ENCODE results near the gene ADGRB3.
"Not testable (repeated sequence)": the region's sequence is repeated elsewhere in the genome, so short reads cannot be mapped to it uniquely, and the experiment has no call there.

The ADGRB3 gene

DNA sequence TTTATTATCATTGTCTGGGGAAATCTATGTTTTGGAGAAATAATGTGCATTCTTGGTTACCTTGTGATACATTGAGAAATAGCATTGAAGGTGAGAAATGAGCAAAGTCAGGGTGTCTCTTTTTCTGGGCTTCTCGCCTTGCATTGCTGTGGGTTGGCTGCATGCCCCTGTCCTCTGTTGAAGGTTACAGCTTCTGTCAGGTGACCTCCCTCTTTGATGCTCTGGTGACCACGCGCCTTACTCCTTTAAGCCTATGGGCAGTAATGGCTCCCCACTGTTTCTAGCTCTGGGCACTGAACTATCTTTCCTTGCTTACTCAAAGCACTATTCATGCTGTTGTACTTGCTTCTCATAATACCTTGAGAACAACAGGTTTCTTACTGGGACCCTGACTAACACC lies 14.6 kb downstream of the ADGRB3 start:
- no peak for DNase-seq (ENCODE audit: low spot score)

DNA sequence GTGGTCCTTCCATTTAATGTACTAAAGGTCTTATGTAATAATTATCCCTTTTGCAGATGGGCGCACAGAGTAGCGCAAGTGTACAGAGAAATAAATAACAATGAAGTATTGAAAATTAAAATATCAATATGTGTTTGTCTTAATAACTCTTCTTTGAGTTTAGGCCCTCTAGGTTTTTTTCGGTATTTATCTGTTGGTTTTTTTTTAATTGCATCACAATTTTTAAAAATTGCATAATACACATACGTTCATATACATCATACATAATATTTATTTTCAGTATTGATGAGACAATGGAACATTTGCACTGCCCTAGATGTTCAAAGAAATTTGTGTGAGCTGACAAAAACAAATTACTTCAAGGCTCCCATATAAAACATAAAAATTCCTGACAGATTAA lies 15.1 kb downstream of the ADGRB3 start:
- DNase-seq (ENCODE audit: low spot score) = no peak

DNA sequence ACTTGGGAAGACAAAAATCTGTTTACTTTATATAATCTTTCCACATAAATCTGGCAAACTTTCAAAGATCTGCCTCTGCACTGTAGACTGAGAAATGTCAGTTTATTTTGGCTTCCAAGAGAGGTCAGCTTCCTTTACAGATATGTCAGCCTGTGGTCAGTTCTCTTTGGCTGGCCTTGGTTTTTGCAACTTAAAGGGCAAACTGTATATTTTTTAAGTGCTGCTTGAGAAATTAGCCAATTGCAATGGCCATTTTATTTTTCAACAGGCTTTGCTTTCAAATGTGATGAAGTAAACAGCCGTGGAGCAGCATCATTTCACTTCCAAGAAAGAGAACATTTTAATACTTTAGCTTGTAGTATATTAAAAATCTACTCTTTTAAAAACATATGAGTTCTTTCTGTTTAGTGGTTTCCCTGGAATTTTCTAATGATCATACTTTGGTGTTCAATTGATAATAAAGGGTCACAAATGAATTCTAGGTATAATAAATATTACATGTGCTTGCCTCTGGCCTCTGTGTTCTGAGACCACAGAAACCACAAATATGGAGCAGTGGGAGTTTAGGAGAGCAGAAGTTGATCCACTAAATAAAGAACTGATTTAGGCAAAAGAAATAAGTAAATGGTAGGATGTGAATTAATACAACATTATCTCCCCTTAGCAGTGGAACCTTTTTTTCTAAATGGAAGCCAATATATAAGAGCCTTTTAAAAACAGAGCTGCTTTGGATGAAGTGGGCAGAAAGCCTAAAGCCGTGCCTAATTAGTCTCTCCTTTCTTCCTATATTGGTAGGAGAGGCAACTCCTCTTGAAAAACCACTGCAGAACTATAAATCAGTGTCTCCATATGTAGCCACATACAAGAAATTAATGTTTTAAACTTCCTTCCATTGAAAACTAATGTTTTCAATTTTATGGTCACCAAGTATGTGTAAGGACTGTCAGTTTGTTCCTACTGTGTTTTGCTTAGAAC lies 16.2 kb downstream of the ADGRB3 start:
- DNase-seq (ENCODE audit: low spot score) = no peak

GRCh38 chr6:68652117-68652536 lies 17.0 kb downstream of the ADGRB3 start:
- peak; percentile 36 for DNase-seq (ENCODE audit: low spot score)

DNA sequence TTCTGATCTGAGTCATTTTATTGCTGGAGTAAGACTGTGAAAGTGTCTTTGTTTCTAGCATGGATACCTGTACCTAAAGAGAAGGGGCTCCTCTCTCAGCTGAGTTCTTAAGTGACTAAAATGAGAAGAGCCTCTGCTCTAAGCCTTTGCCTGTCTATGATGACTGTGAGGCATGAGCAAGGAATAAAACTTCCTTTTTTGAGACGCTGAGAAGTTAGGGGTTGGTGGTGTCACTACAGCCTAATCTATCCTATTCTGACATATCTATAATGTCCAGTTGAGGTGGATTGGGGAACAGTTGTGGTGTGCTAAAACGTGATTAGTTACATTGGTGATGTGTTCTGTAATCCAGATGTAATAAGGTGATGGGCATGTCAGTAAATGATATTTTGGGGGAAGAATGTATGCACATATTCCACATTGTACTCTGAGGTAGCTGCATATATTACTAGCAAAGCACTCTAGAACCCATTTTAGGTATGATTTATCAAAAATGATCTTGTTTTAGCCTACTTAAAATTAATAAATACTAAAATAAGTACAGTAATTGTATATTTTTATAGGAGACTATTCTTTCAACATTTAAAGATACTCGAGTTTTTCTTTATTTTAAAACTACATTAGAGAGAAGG lies 18.1 kb downstream of the ADGRB3 start:
- DNase-seq (ENCODE audit: low spot score) = no peak

GRCh38 chr6:68653706-68654089 lies 18.6 kb downstream of the ADGRB3 start:
- no peak for DNase-seq (ENCODE audit: low spot score)

DNA sequence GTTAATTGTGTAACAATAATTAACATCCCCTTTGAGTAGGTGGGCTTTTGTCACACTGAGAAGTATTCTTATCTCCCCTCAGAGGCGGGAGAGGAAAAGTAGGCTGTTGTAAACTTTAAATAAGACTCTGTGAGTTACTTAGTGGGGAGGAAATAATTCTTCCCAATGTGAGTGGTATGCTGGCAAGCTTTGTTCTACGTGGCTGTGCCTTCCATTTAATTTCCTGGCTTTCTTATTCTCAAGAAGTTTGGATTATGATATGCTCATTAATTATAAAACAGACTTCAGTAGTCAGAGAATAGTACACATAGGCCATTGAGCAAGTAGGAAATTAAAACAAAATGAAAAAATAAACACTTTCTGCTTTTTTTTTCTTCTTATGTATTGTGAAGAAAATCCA lies 19.1 kb downstream of the ADGRB3 start:
- DNase-seq (ENCODE audit: low spot score) = no peak

GRCh38 chr6:68655028-68655427 lies 19.9 kb downstream of the ADGRB3 start:
- DNase-seq (ENCODE audit: low spot score) = no peak

DNA sequence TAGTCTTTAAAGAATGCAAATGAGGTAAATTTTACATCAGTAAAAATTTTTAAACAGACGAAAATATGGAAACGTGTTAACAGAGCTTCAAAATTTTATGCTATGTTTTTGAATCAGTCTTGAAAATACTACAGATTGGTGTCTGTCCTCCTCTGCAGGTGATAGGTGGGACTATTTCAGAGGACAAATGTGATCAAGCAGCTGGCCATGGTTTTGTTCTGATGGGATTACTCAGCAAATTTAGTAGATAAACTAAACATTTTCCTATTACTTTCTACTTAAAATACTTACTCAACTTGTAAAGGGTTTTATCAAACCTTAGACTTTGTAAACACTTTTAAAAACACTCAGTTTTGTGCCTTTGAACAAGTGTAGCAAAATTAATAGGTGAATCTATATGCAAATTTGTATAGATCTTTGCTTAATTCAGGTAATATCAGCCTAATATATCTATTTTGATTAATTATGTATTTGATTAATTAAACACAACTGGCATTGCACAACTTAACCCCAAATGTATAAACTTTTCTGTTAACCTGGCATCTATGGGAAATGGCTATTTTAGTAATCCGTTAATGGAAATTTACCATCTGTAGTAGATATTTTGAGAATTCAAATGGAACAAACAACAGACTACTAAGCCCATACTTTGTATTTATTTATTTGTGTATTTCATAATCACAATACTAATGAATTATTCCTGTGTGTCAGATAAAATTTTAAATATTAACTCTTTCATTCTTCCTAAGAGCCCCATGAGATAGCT lies 22.5 kb downstream of the ADGRB3 start:
- no peak for DNase-seq (ENCODE audit: low spot score)

DNA sequence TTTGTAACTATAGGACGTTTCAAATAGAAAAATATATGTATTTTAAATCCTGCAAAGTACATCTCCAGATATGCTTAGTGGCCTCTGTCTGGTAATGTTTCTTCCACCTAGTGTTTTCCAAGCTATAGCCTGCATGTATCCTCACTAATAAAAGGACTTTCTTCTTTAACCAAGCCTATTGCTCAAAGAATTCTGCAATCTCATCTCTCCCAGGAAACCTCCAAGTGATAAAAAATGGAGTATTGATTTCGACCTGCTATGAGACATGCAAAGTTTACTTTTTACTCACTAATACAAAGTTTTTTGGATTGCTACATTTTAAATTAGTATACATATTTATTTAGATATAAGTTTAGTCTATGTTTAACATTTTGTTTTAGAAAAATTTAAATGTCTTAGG lies 23.3 kb downstream of the ADGRB3 start:
- no peak for DNase-seq (ENCODE audit: low spot score)

DNA sequence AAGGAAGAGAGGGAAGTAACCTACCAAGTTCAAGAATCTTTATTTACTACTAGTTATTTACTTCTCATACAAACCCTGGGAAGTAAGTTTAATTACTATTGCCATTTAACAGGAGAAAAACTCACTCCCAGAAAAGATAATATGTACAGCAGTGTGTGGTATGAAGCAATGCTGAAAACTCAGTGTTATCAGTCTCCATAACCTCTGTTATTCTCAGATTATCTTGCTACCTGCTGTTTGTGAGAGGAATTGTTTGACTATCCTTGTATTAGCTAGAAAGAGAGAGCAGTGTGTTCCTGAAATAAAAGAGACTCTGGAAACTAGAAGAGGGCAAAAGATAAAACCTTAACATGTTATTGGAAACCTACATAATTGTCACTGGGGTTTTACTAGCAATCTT lies 38.2 kb downstream of the ADGRB3 start:
- no peak for DNase-seq (ENCODE audit: low spot score)

GRCh38 chr6:68675548-68675947 lies 40.5 kb downstream of the ADGRB3 start:
- DNase-seq (ENCODE audit: low spot score) = no peak

DNA sequence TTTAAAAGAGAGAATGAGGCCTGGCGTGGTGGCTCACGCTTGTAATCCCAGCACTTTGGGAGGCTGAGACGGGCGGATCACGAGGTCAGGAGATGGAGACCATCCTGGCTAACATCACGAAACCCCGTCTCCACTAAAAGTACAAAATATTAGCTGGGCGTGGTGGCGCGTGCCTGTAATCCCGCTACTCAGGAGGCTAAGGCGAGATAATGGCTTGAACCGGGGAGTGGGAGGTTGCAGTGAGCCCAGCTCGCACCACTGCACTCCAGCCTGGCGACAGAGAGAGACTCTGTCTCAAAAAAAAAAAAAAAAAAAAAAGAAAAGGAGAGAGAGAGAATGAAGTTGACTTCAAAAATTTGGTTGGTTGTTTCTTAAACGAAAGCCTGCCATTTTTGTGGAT lies 41.0 kb downstream of the ADGRB3 start:
- DNase-seq (ENCODE audit: low spot score) = not testable (repeated sequence)

DNA sequence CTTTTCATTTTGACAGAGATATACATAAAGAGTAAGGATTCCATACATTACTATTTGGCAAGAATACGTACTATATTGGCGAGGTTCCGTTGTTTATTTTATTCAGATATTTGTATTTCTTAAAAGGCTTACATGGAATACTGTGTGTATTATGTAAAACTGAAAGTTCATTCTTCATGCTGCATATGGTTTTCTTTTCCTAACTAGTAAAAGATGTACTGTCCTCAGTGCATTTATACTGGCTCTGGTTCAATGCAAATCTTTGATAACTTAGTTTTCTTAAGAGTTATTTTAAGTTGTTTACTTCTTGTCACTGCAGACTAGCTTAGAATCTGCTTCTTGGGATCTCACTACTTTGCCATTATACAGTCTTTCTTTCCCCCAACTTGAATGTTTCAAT lies 42.0 kb downstream of the ADGRB3 start:
- DNase-seq (ENCODE audit: low spot score) = no peak

DNA sequence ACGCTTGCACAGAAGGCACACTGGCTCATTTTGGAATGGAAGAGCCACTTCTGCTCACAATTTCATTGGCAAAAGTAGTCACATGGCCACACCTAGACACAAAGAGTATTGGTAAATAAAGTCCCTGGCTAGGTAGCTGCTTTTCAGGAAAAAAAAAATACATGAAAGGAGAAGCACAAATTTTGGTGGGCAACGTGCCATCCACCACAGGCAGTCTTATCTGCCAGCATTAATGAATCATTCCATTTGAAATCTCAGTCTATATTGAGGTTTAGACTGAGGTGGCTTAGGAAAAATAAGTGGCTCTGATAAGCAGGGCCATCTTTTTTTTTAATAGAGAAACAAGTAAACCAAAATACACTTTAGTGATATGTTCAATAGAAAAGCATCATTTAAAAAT lies 44.3 kb downstream of the ADGRB3 start:
- DNase-seq (ENCODE audit: low spot score) = no peak

- no peak for DNase-seq (ENCODE audit: low spot score)
Observed at GRCh38 chr6:68680264-68680663, 45.2 kb downstream of the ADGRB3 start.

DNA sequence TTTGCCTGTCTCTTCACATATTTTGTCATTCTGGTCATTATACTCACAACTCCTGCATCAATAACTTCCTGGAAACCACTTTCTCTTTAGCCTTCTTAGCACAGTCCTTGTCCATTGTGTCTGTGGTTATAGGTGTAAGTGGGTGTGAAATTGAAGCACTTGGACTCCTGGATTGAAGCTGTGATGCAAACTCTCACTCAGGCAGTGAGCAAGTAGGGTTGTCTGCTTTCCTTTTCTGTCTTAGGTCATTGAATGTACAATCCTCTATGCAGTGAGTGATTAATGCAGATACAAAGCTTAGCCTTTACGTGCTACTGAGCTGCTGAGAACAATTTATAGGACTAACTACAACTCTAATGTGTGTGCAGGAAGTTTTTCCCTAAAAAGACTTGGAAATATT lies 54.8 kb downstream of the ADGRB3 start:
- no peak for DNase-seq (ENCODE audit: low spot score)

DNA sequence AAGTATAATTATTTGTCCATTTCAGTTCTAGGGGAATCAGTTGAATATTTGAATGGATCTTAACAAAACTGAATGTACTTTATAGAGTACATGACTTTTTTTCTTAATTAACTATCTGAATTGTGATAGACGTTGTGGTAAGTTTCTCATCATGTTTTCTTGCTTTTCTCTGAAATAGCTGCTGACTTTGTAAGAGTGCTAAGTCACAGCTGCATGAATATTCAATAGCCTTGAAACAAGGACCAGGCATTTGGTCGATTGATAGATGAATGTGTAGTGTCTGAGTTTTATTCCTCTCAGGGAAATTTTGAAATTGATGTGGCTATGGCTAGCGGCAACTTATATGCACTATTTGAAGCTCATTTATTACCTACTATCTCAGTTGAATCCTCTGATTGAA lies 56.0 kb downstream of the ADGRB3 start:
- DNase-seq (ENCODE audit: low spot score) = no peak

- DNase-seq (ENCODE audit: low spot score) = no peak
Observed at GRCh38 chr6:68693271-68693670, 58.2 kb downstream of the ADGRB3 start.

- no peak for DNase-seq (ENCODE audit: low spot score)
Observed at GRCh38 chr6:68695403-68695802, 60.3 kb downstream of the ADGRB3 start.

GRCh38 chr6:68695838-68696237 lies 60.8 kb downstream of the ADGRB3 start:
- DNase-seq (ENCODE audit: low spot score) = no peak

GRCh38 chr6:68697394-68697793 lies 62.3 kb downstream of the ADGRB3 start:
- DNase-seq (ENCODE audit: low spot score) = no peak

All from SK-N-DZ (cell line).